ENCODE results near the gene LRP5.
A peak's percentile ranks its signal among the peaks of the same experiment; 100 is the strongest.
"Not testable (repeated sequence)": the region's sequence is repeated elsewhere in the genome, so short reads cannot be mapped to it uniquely, and the experiment has no call there.

The LRP5 gene

GRCh38 chr11:68441466-68442230 is 129.3 kb downstream of the LRP5 start:
- DNase-seq, result no peak

GRCh38 chr11:68442433-68442832 is 130.0 kb downstream of the LRP5 start:
- no peak for DNase-seq

GRCh38 chr11:68444566-68444965 is 132.2 kb downstream of the LRP5 start:
- DNase-seq, result no peak

GRCh38 chr11:68445531-68446035 is 133.2 kb downstream of the LRP5 start:
- no peak for DNase-seq

GRCh38 chr11:68446046-68446725 is 133.8 kb downstream of the LRP5 start:
- DNase-seq, result no peak

- peak; percentile 57 for DNase-seq
These were observed 134.8 kb downstream of the LRP5 start for GRCh38 chr11:68447015-68447801.

GRCh38 chr11:68447914-68448313 is 135.5 kb downstream of the LRP5 start:
- not testable (repeated sequence) for DNase-seq

- DNase-seq, result no peak
These were observed 136.2 kb downstream of the LRP5 start for GRCh38 chr11:68448604-68449011.

- DNase-seq, result no peak
These were observed 137.6 kb downstream of the LRP5 start for GRCh38 chr11:68449951-68450350.

GRCh38 chr11:68450711-68451110 is 138.3 kb downstream of the LRP5 start:
- no peak for DNase-seq

GRCh38 chr11:68454767-68455166 is 142.4 kb downstream of the LRP5 start:
- DNase-seq, result no peak

- DNase-seq, result no peak
These were observed 143.1 kb downstream of the LRP5 start for GRCh38 chr11:68455485-68455884.

- DNase-seq, result no peak
These were observed 145.0 kb downstream of the LRP5 start for GRCh38 chr11:68457216-68457897.

GRCh38 chr11:68457898-68458249 is 145.5 kb downstream of the LRP5 start:
- DNase-seq, result no peak

GRCh38 chr11:68458340-68458739 is 145.9 kb downstream of the LRP5 start:
- DNase-seq, result not testable (repeated sequence)

GRCh38 chr11:68459886-68460740 is 147.7 kb downstream of the LRP5 start:
- peak; percentile 89 for DNase-seq

GRCh38 chr11:68460741-68461574 is 148.6 kb downstream of the LRP5 start, which contains the start of gene PPP6R3:
Gene PPP6R3, plus strand, starts transcription at chr11:68460752. Its CDS starts 76,913 bp downstream, at chr11:68537665.
- peak; percentile 97 for DNase-seq

- DNase-seq, result no peak
These were observed 149.2 kb downstream of the LRP5 start for GRCh38 chr11:68461575-68461917.

- DNase-seq, result no peak
These were observed 151.3 kb downstream of the LRP5 start for GRCh38 chr11:68463714-68464113.

- no peak for DNase-seq
These were observed 154.9 kb downstream of the LRP5 start for GRCh38 chr11:68467201-68467834.

All from right kidney (tissue), 1 donor.